H1 (cell line): ENCODE data around the gene BRAT1. TPM values are rescaled to one million over a fixed set of nuclear protein-coding genes. Genes with fewer than 3 reads are reported as not detected.

Source experiments
- CTCF ChIA-PET: fragments of 300-600 bp; sonication (Branson Sonifier 250); formaldehyde crosslinking; loops from one replicate; lab custom pipeline; 2021; ENCODE audit not compliant: partially characterized antibody; lab: Charles Lee
- POLR2A ChIA-PET: fragments of 300-600 bp; sonication (Branson Sonifier 250); formaldehyde crosslinking; loops from one replicate; lab custom pipeline; 2021; ENCODE audit warnings: inconsistent platforms; ENCODE audit not compliant: partially characterized antibody; lab: Charles Lee
- DNase-seq, 2 experiments: peaks; one replicate each; pipeline versions ENCODE4 v3.0.0 to v3.0.0-alpha.2; 2010 to 2022; ENCODE audit warnings: low spot score in 2 of 2, low read depth in 1 of 2, mixed read lengths in 1 of 2
- FAIRE-seq: peaks from 2 replicates; lab custom pipeline; 2011; peaks lifted over from hg19 to GRCh38; lab: Jason Lieb, UNC
- H2AFZ ChIP-seq: 2 replicates; pipeline ENCODE4 v1.8.1; 2012; ENCODE audit warnings: low read length, inconsistent platforms
- H2AK5ac ChIP-seq: 2 replicates; pipeline ENCODE4 v1.6.1; 2013; ENCODE audit warnings: low read depth, low read length
- H2BK120ac ChIP-seq: replicated peaks from 2 replicates; pipeline ENCODE3; 2013; ENCODE audit warnings: low read depth, low read length, inconsistent platforms
- H2BK12ac ChIP-seq: 2 replicates; pipeline ENCODE4 v1.6.1; 2013; ENCODE audit warnings: low read depth, low read length
- H2BK15ac ChIP-seq: 2 replicates; pipeline ENCODE4 v1.6.1; 2013; ENCODE audit warnings: low read length
- H2BK20ac ChIP-seq: 2 replicates; pipeline ENCODE4 v1.6.1; 2013; ENCODE audit warnings: low read length
- H2BK5ac ChIP-seq: 2 replicates; pipeline ENCODE4 v1.6.1; 2013; ENCODE audit warnings: low read depth, low read length
- H3K14ac ChIP-seq: 2 replicates; pipeline ENCODE4 v1.6.1; 2013; ENCODE audit warnings: inconsistent platforms; ENCODE audit not compliant: insufficient read length
- H3K18ac ChIP-seq: 2 replicates; pipeline ENCODE4 v1.6.1; 2013; ENCODE audit warnings: low read length; ENCODE audit errors: extremely low read depth
- H3K23ac ChIP-seq: 2 replicates; pipeline ENCODE4 v1.6.1; 2013; ENCODE audit warnings: inconsistent platforms; ENCODE audit not compliant: insufficient read length
- H3K23me2 ChIP-seq: 2 replicates; pipeline ENCODE4 v1.6.1; 2013; ENCODE audit warnings: low read depth, low read length
- H3K27ac ChIP-seq: 2 replicates; pipeline ENCODE4 v1.6.1; 2011; ENCODE audit warnings: low read depth, low read length, inconsistent platforms
- H3K27me3 ChIP-seq, 4 experiments: replicated peaks in 1 of 4; 1 replicate in 1 of 4; 2 replicates in 3 of 4; pipeline versions ENCODE4 v1.6.1 to v1.8.1; 2011 to 2013; ENCODE audit warnings: low read length in 3 of 4, mild to moderate bottlenecking in 3 of 4, inconsistent platforms in 2 of 4, mixed read lengths in 2 of 4, moderate library complexity in 1 of 4; ENCODE audit not compliant: control insufficient read depth in 3 of 4, insufficient read depth in 3 of 4; ENCODE audit errors: extremely low read depth in 1 of 4
- H3K36me3 ChIP-seq, 4 experiments: 2 replicates each; pipeline versions ENCODE4 v1.6.1 to v1.8.1; 2011 to 2013; ENCODE audit warnings: mild to moderate bottlenecking in 4 of 4, low read length in 3 of 4, moderate library complexity in 2 of 4, control low read depth in 1 of 4, inconsistent platforms in 1 of 4; ENCODE audit not compliant: insufficient read depth in 4 of 4, control insufficient read depth in 2 of 4
- H3K4ac ChIP-seq: replicated peaks from 2 replicates; pipeline ENCODE3; 2013; ENCODE audit warnings: low read length, low read depth, mixed read lengths, inconsistent platforms; ENCODE audit not compliant: insufficient read length
- H3K4me1 ChIP-seq, 4 experiments: replicated peaks in 1 of 4; 1 replicate in 1 of 4; 2 replicates in 3 of 4; pipeline versions ENCODE4 v1.6.1 to v1.8.1; 2011 to 2013; ENCODE audit warnings: low read length in 3 of 4, inconsistent platforms in 2 of 4, mixed read lengths in 1 of 4; ENCODE audit not compliant: insufficient read depth in 4 of 4, control insufficient read depth in 3 of 4
- H3K4me2 ChIP-seq, 2 experiments: 2 replicates each; pipeline versions ENCODE4 v1.6.1 to v1.8.1; 2011 to 2013; ENCODE audit warnings: low read depth in 2 of 2, low read length in 2 of 2, control low read depth in 1 of 2, inconsistent platforms in 1 of 2, mild to moderate bottlenecking in 1 of 2; ENCODE audit not compliant: insufficient read depth in 1 of 2
- H3K4me3 ChIP-seq, 4 experiments: fragments of 200-600, 300-600 bp in 1 of 4; sonication (generic), shearing (Covaris generic), sonication (Bioruptor Twin) in 1 of 4; 2 replicates each; pipeline versions ENCODE4 v1.5.1 to v1.8.1; 2011 to 2016; ENCODE audit warnings: low read length in 4 of 4, low read depth in 3 of 4, control low read depth in 2 of 4, inconsistent platforms in 2 of 4, mild to moderate bottlenecking in 2 of 4, mixed read lengths in 1 of 4, moderate library complexity in 1 of 4; ENCODE audit not compliant: insufficient read depth in 2 of 4; ENCODE audit errors: extremely low read depth in 1 of 4
- H3K56ac ChIP-seq: replicated peaks from 2 replicates; pipeline ENCODE3; 2013; ENCODE audit warnings: low read depth, mild to moderate bottlenecking, mixed read lengths, low read length, inconsistent platforms; ENCODE audit not compliant: insufficient read length
- H3K79me1 ChIP-seq: 2 replicates; pipeline ENCODE4 v1.6.1; 2013; ENCODE audit warnings: low read depth, low read length, control low read depth
- H3K79me2 ChIP-seq, 2 experiments: 2 replicates each; pipeline versions ENCODE4 v1.6.1 to v1.8.1; 2012 to 2013; ENCODE audit warnings: low read length in 2 of 2, mild to moderate bottlenecking in 2 of 2, inconsistent platforms in 1 of 2; ENCODE audit not compliant: insufficient read depth in 2 of 2, control insufficient read depth in 1 of 2
- H3K9ac ChIP-seq, 4 experiments: replicated peaks in 1 of 4; 1 replicate in 1 of 4; 2 replicates in 3 of 4; pipeline versions ENCODE4 v1.6.1 to v1.8.1; 2011 to 2013; ENCODE audit warnings: low read depth in 3 of 4, low read length in 3 of 4, control low read depth in 2 of 4, mild to moderate bottlenecking in 2 of 4, moderate library complexity in 2 of 4, inconsistent platforms in 1 of 4; ENCODE audit errors: extremely low read depth in 1 of 4
- H3K9me3 ChIP-seq, 2 experiments: 2 replicates each; pipeline versions ENCODE4 v1.6.1 to v1.8.1; 2012 to 2013; ENCODE audit warnings: mild to moderate bottlenecking in 2 of 2, moderate library complexity in 2 of 2, control low read depth in 1 of 2, inconsistent platforms in 1 of 2, low read depth in 1 of 2, low read length in 1 of 2, mixed read lengths in 1 of 2; ENCODE audit not compliant: insufficient read depth in 2 of 2
- H4K20me1 ChIP-seq, 2 experiments: replicated peaks in 1 of 2; 2 replicates each; pipeline versions ENCODE3 to v1.8.1; 2011 to 2013; ENCODE audit warnings: inconsistent platforms in 2 of 2, low read length in 2 of 2, mild to moderate bottlenecking in 1 of 2; ENCODE audit not compliant: insufficient read depth in 2 of 2, control insufficient read depth in 1 of 2
- H4K5ac ChIP-seq: 2 replicates; pipeline ENCODE4 v1.6.1; 2013; ENCODE audit warnings: low read length, low read depth, mixed read lengths, inconsistent platforms; ENCODE audit not compliant: insufficient read length
- H4K8ac ChIP-seq: 2 replicates; pipeline ENCODE4 v1.8.0; 2013; ENCODE audit warnings: mild to moderate bottlenecking, moderate library complexity, low read length, inconsistent platforms; ENCODE audit not compliant: insufficient read depth; ENCODE audit errors: extremely low read depth
- H4K91ac ChIP-seq: replicated peaks from 2 replicates; pipeline ENCODE3; 2013; ENCODE audit warnings: low read length, mixed read lengths, inconsistent platforms; ENCODE audit not compliant: insufficient read length
- WGBS, 2 experiments: shearing (Covaris generic) in 1 of 2; methylation state at CpG; one replicate each; pipeline versions ENCODE4 v1.1.6 to v1.1.7; 2013 to 2015; ENCODE audit warnings: low lambda C conversion rate in 2 of 2, mixed read lengths in 2 of 2, inconsistent platforms in 1 of 2, low coverage in 1 of 2, missing lambda C conversion rate in 1 of 2; ENCODE audit not compliant: insufficient replicate concordance in 2 of 2, insufficient coverage in 1 of 2, insufficient read length in 1 of 2; ENCODE audit errors: extremely low coverage in 1 of 2, missing lambda C conversion rate in 1 of 2; 5-methylcytosine and 5-hydroxymethylcytosine counted together
- polyA plus RNA-seq, 7 experiments: library from polyadenylated mRNA; depleted of rRNA in 3 of 7; stranded (reverse) in 5 of 7; unstranded in 2 of 7; fragments of >200 nt in 5 of 7; fragments of 200-250 nt in 2 of 7; gene quantifications; 1 replicate in 5 of 7; 2 replicates in 1 of 7; 4 replicates in 1 of 7; pipeline versions ENCODE4 v1.2.1 to v1.2.3, GENCODE V29; 2011 to 2013; ENCODE audit warnings: missing spikeins in 2 of 7, mixed read lengths in 2 of 7
- total RNA-seq: library from RNA; stranded (reverse); fragmentation: NEBNext Ultra II Directional; extraction: Animal tissue kit (Norgen Biotek cat#: 25700); gene quantifications from 2 replicates; pipeline ENCODE4 v1.2.1, GENCODE V29; 2021

Gene BRAT1
- total and polyA plus RNA-seq, 2 of the 8 experiments (the other 6 are each of a cell fraction or from before 2014, with no cell fraction given): 36.8 to 42.3 TPM

- H3K4me3 ChIP-seq: no peak overlapping the region
- H2AK5ac ChIP-seq: peak overlapping the region; percentile 13; the same call in 1 of the 2 replicates
- H3K56ac ChIP-seq: no peak overlapping the region
- no peaks in the 10 kb centered on the region for H3K23me2 ChIP-seq
- H2AFZ ChIP-seq: no peak overlapping the region
- H4K91ac ChIP-seq: no peak overlapping the region
- H3K27me3 ChIP-seq: no peaks in the 10 kb centered on the region
- H4K5ac ChIP-seq: no peak overlapping the region
- no peak overlapping the region; the same call in 1 of the 2 replicates for H3K18ac ChIP-seq
- no peaks in the 10 kb centered on the region for H3K36me3 ChIP-seq
- no peak overlapping the region; the same call in 1 of the 2 replicates for H4K8ac ChIP-seq
- DNase-seq: no peak
- POLR2A ChIA-PET: no interaction called here
- H3K79me2 ChIP-seq: no peaks in the 10 kb centered on the region
- no peak overlapping the region for H3K14ac ChIP-seq
- no peak overlapping the region for H2BK5ac ChIP-seq
- 96% methylated on average over 14 of the region's 14 CpGs; no CpG with 5 or more reads in 1 of the 2 experiments for WGBS, 2 experiments
- peak overlapping the region; percentile 18; the same call in 1 of the 2 replicates for H2BK15ac ChIP-seq
- H4K20me1 ChIP-seq: no peaks in the 10 kb centered on the region
- H2BK12ac ChIP-seq: peak overlapping the region; percentile 39; the same call in 1 of the 2 replicates
- peaks cover 0 to 14% (median 4%) of the 10 kb centered on the region in 4 experiments; a peak in 5 of 7 replicates for H3K4me1 ChIP-seq
- H3K9ac ChIP-seq: no peak overlapping the region
- no peak for FAIRE-seq
- CTCF ChIA-PET: interaction anchor here (1.3 kb wide), 1 partner anchor 27 kb away, joined by 3 read pairs; no protein-coding TSS in a partner anchor
- H3K23ac ChIP-seq: no peak overlapping the region
- H3K79me1 ChIP-seq: no peaks in the 10 kb centered on the region
- no peak overlapping the region for H2BK120ac ChIP-seq
- H3K9me3 ChIP-seq: no peaks in the 10 kb centered on the region
- no peak overlapping the region for H3K27ac ChIP-seq
- 0 out of 2 replicates have a peak overlapping the region, but pooled peaks have one; percentile 32 for H2BK20ac ChIP-seq
- H3K4me2 ChIP-seq: no peak overlapping the region
- H3K4ac ChIP-seq: no peak overlapping the region
Measured at GRCh38 chr7:2505401-2505800, 49.9 kb downstream of the BRAT1 start.
